ENCODE results near the gene MID2. TPM values are rescaled to one million over a fixed set of nuclear protein-coding genes. Genes with fewer than 3 reads are reported as not detected.
A peak's percentile ranks its signal among the peaks of the same experiment; 100 is the strongest.

Gene MID2
- total and polyA plus RNA-seq, 2 donors from 2014 or later: 2.7 to 16.5 TPM

DNA sequence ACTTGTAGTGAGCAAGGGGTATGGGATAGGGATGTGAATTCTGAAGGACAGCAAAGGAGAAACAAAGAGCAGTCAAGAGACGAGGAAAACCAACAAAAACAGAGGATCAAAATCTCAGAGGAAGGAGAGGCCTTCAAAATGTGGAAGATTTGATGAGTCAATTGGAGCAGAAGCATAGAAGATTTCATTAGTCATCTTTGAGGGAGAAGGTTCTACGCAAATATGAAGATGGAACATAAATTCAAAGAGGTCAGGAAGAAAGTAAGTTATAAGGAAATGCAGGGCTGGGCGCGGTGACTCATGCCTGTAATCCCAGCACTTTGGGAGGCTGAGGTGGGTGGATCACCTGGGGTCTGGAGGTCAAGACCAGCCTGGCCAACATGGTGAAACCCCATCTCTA, 35.4 kb downstream of the MID2 start:
- H3K4me1 ChIP-seq (ENCODE audit: control insufficient read depth in 2 of 3, insufficient read depth in 2 of 3, low read depth in 1 of 3, low read length in 3 of 3): no peaks in the 10 kb centered on the region
- H3K9ac ChIP-seq (ENCODE audit: low read length in 3 of 3): no peak overlapping the region
- FAIRE-seq (no peak), DNase-seq (no peak)
- H3K4me3 ChIP-seq (ENCODE audit: low read length in 3 of 3): no peak overlapping the region
- H3K9me3 ChIP-seq (ENCODE audit: control insufficient read depth in 2 of 3, insufficient read depth in 1 of 3, low read length in 3 of 3): no peaks in the 10 kb centered on the region
- no peak overlapping the region for H3K27ac ChIP-seq (ENCODE audit: low read depth in 2 of 2, low read length in 2 of 2)
- H3K36me3 ChIP-seq (ENCODE audit: control insufficient read depth in 2 of 3, insufficient read depth in 3 of 3, low read length in 3 of 3): no peaks in the 10 kb centered on the region
- intact Hi-C loops (cut with DNase I): no loop called here
- TF ChIP-seq, protein P1, sequence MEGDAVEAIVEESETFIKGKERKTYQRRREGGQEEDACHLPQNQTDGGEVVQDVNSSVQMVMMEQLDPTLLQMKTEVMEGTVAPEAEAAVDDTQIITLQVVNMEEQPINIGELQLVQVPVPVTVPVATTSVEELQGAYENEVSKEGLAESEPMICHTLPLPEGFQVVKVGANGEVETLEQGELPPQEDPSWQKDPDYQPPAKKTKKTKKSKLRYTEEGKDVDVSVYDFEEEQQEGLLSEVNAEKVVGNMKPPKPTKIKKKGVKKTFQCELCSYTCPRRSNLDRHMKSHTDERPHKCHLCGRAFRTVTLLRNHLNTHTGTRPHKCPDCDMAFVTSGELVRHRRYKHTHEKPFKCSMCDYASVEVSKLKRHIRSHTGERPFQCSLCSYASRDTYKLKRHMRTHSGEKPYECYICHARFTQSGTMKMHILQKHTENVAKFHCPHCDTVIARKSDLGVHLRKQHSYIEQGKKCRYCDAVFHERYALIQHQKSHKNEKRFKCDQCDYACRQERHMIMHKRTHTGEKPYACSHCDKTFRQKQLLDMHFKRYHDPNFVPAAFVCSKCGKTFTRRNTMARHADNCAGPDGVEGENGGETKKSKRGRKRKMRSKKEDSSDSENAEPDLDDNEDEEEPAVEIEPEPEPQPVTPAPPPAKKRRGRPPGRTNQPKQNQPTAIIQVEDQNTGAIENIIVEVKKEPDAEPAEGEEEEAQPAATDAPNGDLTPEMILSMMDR (IDR thresholded peaks at IDR 0.05; ENCODE audit: borderline replicate concordance, extremely low read depth, insufficient read depth): no peak
- H3K27me3 ChIP-seq (ENCODE audit: control insufficient read depth, insufficient read depth, low read length): peaks cover 3% of the 10 kb centered on the region

DNA sequence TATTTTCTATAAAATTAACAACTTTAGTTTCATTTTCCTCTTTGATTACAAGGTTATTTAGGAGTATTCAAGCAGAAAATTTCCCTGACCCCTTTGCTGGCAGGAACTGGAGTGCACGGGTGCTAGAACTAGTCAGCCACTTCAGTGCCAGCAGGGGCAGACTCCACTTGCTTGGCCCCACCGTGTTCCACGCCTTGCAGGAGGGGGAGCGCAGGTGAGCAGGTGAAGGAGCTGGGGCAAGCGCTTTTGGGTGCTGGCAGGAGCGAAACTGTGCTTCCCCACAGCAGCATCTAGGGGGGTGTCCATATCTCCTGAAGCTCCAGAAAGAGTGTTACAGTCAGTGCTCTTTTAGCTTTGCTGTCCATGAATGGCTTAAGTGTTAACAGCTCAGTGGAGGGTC, 45.5 kb downstream of the MID2 start:
- TF ChIP-seq, protein P1 (IDR thresholded peaks at IDR 0.05; ENCODE audit: borderline replicate concordance, extremely low read depth, insufficient read depth): no peak
- Histone ChIP-seq H3K27me3 (ENCODE audit: control insufficient read depth, insufficient read depth, low read length) (peaks cover 2% of the 10 kb centered on the region), H3K36me3 (ENCODE audit: control insufficient read depth in 2 of 3, insufficient read depth in 3 of 3, low read length in 3 of 3) (no peaks in the 10 kb centered on the region), H3K27ac (ENCODE audit: low read depth in 2 of 2, low read length in 2 of 2) (no peak overlapping the region), H3K9ac (ENCODE audit: low read length in 3 of 3) (no peak overlapping the region), H3K9me3 (ENCODE audit: control insufficient read depth in 2 of 3, insufficient read depth in 1 of 3, low read length in 3 of 3) (no peaks in the 10 kb centered on the region), H3K4me3 (ENCODE audit: low read length in 3 of 3) (no peak overlapping the region), H3K4me1 (ENCODE audit: control insufficient read depth in 2 of 3, insufficient read depth in 2 of 3, low read depth in 1 of 3, low read length in 3 of 3) (no peaks in the 10 kb centered on the region)
- intact Hi-C loops (cut with DNase I): no loop called here
- DNase-seq (no peak), FAIRE-seq (no peak)

DNA sequence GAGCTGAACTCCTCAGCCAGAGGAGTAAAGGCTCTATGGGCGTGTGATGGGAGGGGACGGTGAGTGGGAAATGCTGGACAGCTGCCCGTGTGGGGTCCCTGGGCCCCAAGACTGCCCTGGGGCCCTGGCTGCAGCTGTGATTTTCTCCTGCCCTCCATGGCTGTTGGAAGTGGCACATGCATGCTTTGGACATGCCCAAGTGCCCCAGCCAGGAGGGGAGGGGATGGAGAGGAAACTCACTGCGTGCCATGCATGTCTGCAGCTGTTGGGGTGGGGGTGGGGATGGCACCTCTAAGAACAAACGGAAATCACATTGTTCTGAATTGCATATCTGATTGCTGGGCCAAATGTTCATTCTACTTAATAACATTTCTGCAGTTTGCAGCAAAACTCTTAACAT, 52.4 kb downstream of the MID2 start:
- TF ChIP-seq, protein P1 (IDR thresholded peaks at IDR 0.05; ENCODE audit: borderline replicate concordance, extremely low read depth, insufficient read depth): no peak

DNA sequence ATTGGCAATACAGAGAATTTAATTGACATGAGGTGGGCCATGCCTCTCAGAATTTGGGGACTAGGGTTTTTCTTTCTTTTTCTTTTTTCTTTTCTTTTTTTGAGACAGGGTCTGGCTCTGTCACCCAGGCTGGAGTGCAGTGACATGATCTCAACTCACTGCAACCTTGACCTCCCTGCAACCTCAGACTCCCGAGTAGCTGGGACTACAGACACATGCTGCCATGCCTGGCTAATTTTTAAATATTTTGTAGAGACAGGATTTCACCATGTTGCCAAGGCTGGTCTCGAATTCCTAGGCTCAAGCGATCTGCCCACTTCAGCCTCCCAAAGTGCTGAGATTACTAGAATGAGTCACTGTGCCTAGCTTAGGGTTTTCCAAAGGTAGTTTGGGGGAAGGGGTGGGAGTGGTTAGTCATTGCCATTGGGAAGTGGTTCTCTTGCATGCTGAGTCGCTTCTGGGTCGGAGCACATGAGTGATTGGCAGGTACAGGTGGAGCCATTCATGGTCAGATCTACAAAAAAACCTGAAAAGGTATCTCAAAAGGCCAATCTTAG, 54.5 kb downstream of the MID2 start:
- H3K27ac ChIP-seq (ENCODE audit: low read depth in 2 of 2, low read length in 2 of 2): no peak overlapping the region
- TF ChIP-seq, protein P1 (IDR thresholded peaks at IDR 0.05; ENCODE audit: borderline replicate concordance, extremely low read depth, insufficient read depth): no peak
- intact Hi-C loops (cut with DNase I): no loop called here
- no peak overlapping the region for H3K9ac ChIP-seq (ENCODE audit: low read length in 3 of 3)
- H3K4me1 ChIP-seq (ENCODE audit: control insufficient read depth in 2 of 3, insufficient read depth in 2 of 3, low read depth in 1 of 3, low read length in 3 of 3): no peaks in the 10 kb centered on the region
- FAIRE-seq: peak; percentile 11
- peak in 2 of 5 donors; percentile 5 to 9 for DNase-seq
- no peaks in the 10 kb centered on the region for H3K27me3 ChIP-seq (ENCODE audit: control insufficient read depth, insufficient read depth, low read length)
- no peak overlapping the region for H3K4me3 ChIP-seq (ENCODE audit: low read length in 3 of 3)
- no peaks in the 10 kb centered on the region for H3K9me3 ChIP-seq (ENCODE audit: control insufficient read depth in 2 of 3, insufficient read depth in 1 of 3, low read length in 3 of 3)
- H3K36me3 ChIP-seq (ENCODE audit: control insufficient read depth in 2 of 3, insufficient read depth in 3 of 3, low read length in 3 of 3): no peaks in the 10 kb centered on the region

More for the DNA sequence above, 52.4 kb downstream of the MID2 start:
- no peaks in the 10 kb centered on the region for H3K4me1 ChIP-seq (ENCODE audit: control insufficient read depth in 2 of 3, insufficient read depth in 2 of 3, low read depth in 1 of 3, low read length in 3 of 3)
- H3K9ac ChIP-seq (ENCODE audit: low read length in 3 of 3): no peak overlapping the region
- no peaks in the 10 kb centered on the region for H3K36me3 ChIP-seq (ENCODE audit: control insufficient read depth in 2 of 3, insufficient read depth in 3 of 3, low read length in 3 of 3)
- DNase-seq (peak in 1 of 5 donors; percentile 4), FAIRE-seq (no peak)
- H3K9me3 ChIP-seq (ENCODE audit: control insufficient read depth in 2 of 3, insufficient read depth in 1 of 3, low read length in 3 of 3): no peaks in the 10 kb centered on the region
- no peak overlapping the region for H3K4me3 ChIP-seq (ENCODE audit: low read length in 3 of 3)
- H3K27ac ChIP-seq (ENCODE audit: low read depth in 2 of 2, low read length in 2 of 2): no peak overlapping the region
- intact Hi-C loops (cut with DNase I): no loop called here
- no peaks in the 10 kb centered on the region for H3K27me3 ChIP-seq (ENCODE audit: control insufficient read depth, insufficient read depth, low read length)

Data from kidney (tissue), 14 donors.